K562 (cell line): ENCODE measurements around the gene PPP1R14B. TPM values are rescaled to one million over a fixed set of nuclear protein-coding genes. Genes with fewer than 3 reads are reported as not detected.
A peak's percentile ranks its signal among the peaks of the same experiment; 100 is the strongest.

Source experiments
- ATAC-seq: fragments of 200-7000 bp; cut with Tn5 transposase; 3 replicates; pipeline ENCODE4 v1.9.1; 2020; ENCODE audit warnings: moderate library complexity
- BruUV-seq: library from RNA; stranded (reverse); fragments of 400-500 nt; replicated peaks from 2 replicates; lab custom pipeline; 2021; lab: Mats Ljungman, UMichigan
- CTCF ChIA-PET: fragments of 300-600 bp; formaldehyde crosslinking; extraction: SDS; loops from one replicate; lab custom pipeline; 2021; ENCODE audit warnings: low intra/inter-chr PET ratio; lab: Yijun Ruan, JAX
- POLR2A ChIA-PET: fragments of 300-600, 350-650 bp; sonication (Branson Sonifier 250); formaldehyde crosslinking; extraction: SDS; loops from one replicate; lab custom pipeline; 2021; ENCODE audit warnings: antibody characterized with exemption, inconsistent platforms; lab: Yijun Ruan, JAX
- DNase-seq, 4 experiments: peaks; one replicate each; pipeline versions ENCODE4 v3.0.0 to v3.0.0-alpha.2; 2011 to 2018; ENCODE audit warnings: low spot score in 3 of 4, mixed read lengths in 3 of 4; ENCODE audit errors: extremely low read depth in 1 of 4
- FAIRE-seq: peaks from 2 replicates; lab custom pipeline; 2011; peaks lifted over from hg19 to GRCh38; lab: Jason Lieb, UNC
- H2AFZ ChIP-seq: 2 replicates; pipeline ENCODE4 v1.6.0; 2011; ENCODE audit warnings: low read depth, low read length, control low read depth, inconsistent platforms
- H3K27ac ChIP-seq: fragments of 200-600 bp; 3 replicates; pipeline ENCODE4 v1.8.0; 2011; ENCODE audit warnings: low read depth, mild to moderate bottlenecking, control low read depth, inconsistent platforms, low read length, moderate library complexity, mixed read lengths; ENCODE audit errors: extremely low read depth
- H3K27me3 ChIP-seq, 2 experiments: fragments of 300-600 bp in 1 of 2; 2 replicates in 1 of 2; 3 replicates in 1 of 2; pipeline versions ENCODE4 v1.6.0 to v1.8.0; 2011; ENCODE audit warnings: inconsistent platforms in 2 of 2, low read length in 2 of 2, mild to moderate bottlenecking in 1 of 2, mixed read lengths in 1 of 2, moderate library complexity in 1 of 2; ENCODE audit not compliant: control insufficient read depth in 2 of 2, insufficient read depth in 2 of 2
- H3K36me3 ChIP-seq: fragments of 300-600 bp; 3 replicates; pipeline ENCODE4 v1.8.0; 2011; ENCODE audit warnings: mild to moderate bottlenecking, low read length, inconsistent platforms; ENCODE audit not compliant: control insufficient read depth, insufficient read depth
- H3K4me1 ChIP-seq, 2 experiments: fragments of 200-600 bp in 1 of 2; replicated peaks in 1 of 2; 2 replicates in 1 of 2; 3 replicates in 1 of 2; pipeline versions ENCODE4 v1.5.1 to v1.8.0; 2011; ENCODE audit warnings: inconsistent platforms in 2 of 2, low read length in 2 of 2, mild to moderate bottlenecking in 1 of 2, mixed read lengths in 1 of 2, moderate library complexity in 1 of 2; ENCODE audit not compliant: control insufficient read depth in 2 of 2, insufficient read depth in 2 of 2
- H3K4me2 ChIP-seq: 2 replicates; pipeline ENCODE4 v1.6.1; 2011; ENCODE audit warnings: low read length, control low read depth, inconsistent platforms, mixed read lengths; ENCODE audit not compliant: insufficient read depth
- H3K4me3 ChIP-seq: fragments of 200-600 bp; sonication (generic), shearing (Covaris generic); 2 replicates; pipeline ENCODE4 v1.5.1; 2016; ENCODE audit warnings: control low read depth, inconsistent platforms
- H3K79me2 ChIP-seq: fragments of 200-600 bp; 3 replicates; pipeline ENCODE4 v1.8.0; 2011; ENCODE audit warnings: low read length, inconsistent platforms; ENCODE audit not compliant: control insufficient read depth, insufficient read depth
- H3K9ac ChIP-seq, 2 experiments: 2 replicates each; pipeline versions ENCODE4 v1.6.0 to v1.6.1; 2011; ENCODE audit warnings: low read depth in 2 of 2, low read length in 2 of 2, control low read depth in 1 of 2, inconsistent platforms in 1 of 2, mild to moderate bottlenecking in 1 of 2, mixed read lengths in 1 of 2; ENCODE audit not compliant: insufficient read depth in 1 of 2
- H3K9me1 ChIP-seq: one replicate; pipeline ENCODE4 v1.6.0; 2011; ENCODE audit warnings: inconsistent platforms, mild to moderate bottlenecking, low read length, moderate library complexity; ENCODE audit not compliant: control insufficient read depth, insufficient read depth
- H3K9me3 ChIP-seq: replicated peaks from 2 replicates; pipeline ENCODE4 v1.5.1; 2011; ENCODE audit warnings: low read depth, low read length, inconsistent platforms; ENCODE audit not compliant: control insufficient read depth, insufficient read depth
- H4K20me1 ChIP-seq: replicated peaks from 2 replicates; pipeline ENCODE4 v1.6.1; 2011; ENCODE audit warnings: low read length, inconsistent platforms, mixed read lengths; ENCODE audit not compliant: control insufficient read depth, insufficient read depth
- FOS ChIP-seq: IDR thresholded peaks from 3 replicates; pipeline ENCODE4 v1.6.1; 2011; ENCODE audit not compliant: insufficient read length; ENCODE audit errors: extremely low read depth
- MBD2 ChIP-seq: sonication (generic); IDR thresholded peaks from 2 replicates; pipeline ENCODE4 v1.6.1; 2016; ENCODE audit warnings: low read depth, borderline replicate concordance
- RBFOX2 ChIP-seq: fragments of 200-400 bp; formaldehyde crosslinking; IDR thresholded peaks from 2 replicates; pipeline ENCODE4 v1.6.1; 2017; ENCODE audit warnings: low read depth, mild to moderate bottlenecking, low read length, moderate library complexity
- RBM17 ChIP-seq: fragments of 200-400 bp; formaldehyde crosslinking; IDR thresholded peaks from 2 replicates; pipeline ENCODE4 v1.6.1; 2017; ENCODE audit warnings: low read depth, mild to moderate bottlenecking, low read length, borderline replicate concordance
- ZNF197 ChIP-seq: fragments of 200-800 bp; sonication (Bioruptor generic); IDR thresholded peaks from 2 replicates; pipeline ENCODE4 v1.6.1; 2016; ENCODE audit warnings: low read depth, missing genetic modification characterization, missing compliant biosample characterization
- ZNF212 ChIP-seq: fragments of 450-650 bp; formaldehyde crosslinking; IDR thresholded peaks from 2 replicates; pipeline ENCODE4 v1.4.0; 2020; ENCODE audit warnings: mild to moderate bottlenecking
- WGBS: fragments of 100-300 bp; shearing (Covaris generic); methylation state at CpG from one replicate; pipeline ENCODE4 v1.1.6; 2016; ENCODE audit warnings: low coverage, mixed read lengths; ENCODE audit not compliant: insufficient coverage; ENCODE audit errors: missing lambda C conversion rate; 5-methylcytosine and 5-hydroxymethylcytosine counted together
- in situ Hi-C: fragments of 300-500 bp; cut with MboI; formaldehyde crosslinking; loops from 4 replicates; pipeline ENCODE4 v1.15.0; 2018; ENCODE audit warnings: inconsistent platforms, mixed read lengths
- intact Hi-C: fragments of 100-400 bp; cut with micrococcal nuclease; formaldehyde crosslinking; loops from 2 replicates; pipeline ENCODE4 v1.14.2; 2022
- polyA plus RNA-seq, 8 experiments: library from polyadenylated mRNA; depleted of rRNA in 4 of 8; stranded (reverse) in 5 of 8; unstranded in 3 of 8; fragments of >200 nt; fragmentation: Nextera tagmentation in 2 of 8; fragmentation: Illumina TruSeq in 1 of 8; extraction: Ambion mirVana in 2 of 8; extraction: Trizol in 1 of 8; gene quantifications; 2 replicates each; pipeline versions ENCODE4 v1.2.1 to v1.2.3, GENCODE V29; 2011 to 2014; ENCODE audit warnings: inconsistent platforms in 1 of 8, missing spikeins in 1 of 8
- total RNA-seq, 7 experiments: library from RNA; depleted of rRNA in 6 of 7; stranded (reverse); fragments of >200 nt in 6 of 7; fragmentation: Illumina TruSeq in 2 of 7; extraction: Trizol in 2 of 7; gene quantifications; 2 replicates each; pipeline versions ENCODE4 v1.2.1 to v1.2.3, GENCODE V29; 2011 to 2021; ENCODE audit warnings: low replicate concordance in 1 of 7

The PPP1R14B gene
- total and polyA plus RNA-seq, 9 of the 15 experiments (the other 6 are each of a cell fraction or from before 2014, with no cell fraction given) = 7.7 to 566 (median 212) TPM

DNA sequence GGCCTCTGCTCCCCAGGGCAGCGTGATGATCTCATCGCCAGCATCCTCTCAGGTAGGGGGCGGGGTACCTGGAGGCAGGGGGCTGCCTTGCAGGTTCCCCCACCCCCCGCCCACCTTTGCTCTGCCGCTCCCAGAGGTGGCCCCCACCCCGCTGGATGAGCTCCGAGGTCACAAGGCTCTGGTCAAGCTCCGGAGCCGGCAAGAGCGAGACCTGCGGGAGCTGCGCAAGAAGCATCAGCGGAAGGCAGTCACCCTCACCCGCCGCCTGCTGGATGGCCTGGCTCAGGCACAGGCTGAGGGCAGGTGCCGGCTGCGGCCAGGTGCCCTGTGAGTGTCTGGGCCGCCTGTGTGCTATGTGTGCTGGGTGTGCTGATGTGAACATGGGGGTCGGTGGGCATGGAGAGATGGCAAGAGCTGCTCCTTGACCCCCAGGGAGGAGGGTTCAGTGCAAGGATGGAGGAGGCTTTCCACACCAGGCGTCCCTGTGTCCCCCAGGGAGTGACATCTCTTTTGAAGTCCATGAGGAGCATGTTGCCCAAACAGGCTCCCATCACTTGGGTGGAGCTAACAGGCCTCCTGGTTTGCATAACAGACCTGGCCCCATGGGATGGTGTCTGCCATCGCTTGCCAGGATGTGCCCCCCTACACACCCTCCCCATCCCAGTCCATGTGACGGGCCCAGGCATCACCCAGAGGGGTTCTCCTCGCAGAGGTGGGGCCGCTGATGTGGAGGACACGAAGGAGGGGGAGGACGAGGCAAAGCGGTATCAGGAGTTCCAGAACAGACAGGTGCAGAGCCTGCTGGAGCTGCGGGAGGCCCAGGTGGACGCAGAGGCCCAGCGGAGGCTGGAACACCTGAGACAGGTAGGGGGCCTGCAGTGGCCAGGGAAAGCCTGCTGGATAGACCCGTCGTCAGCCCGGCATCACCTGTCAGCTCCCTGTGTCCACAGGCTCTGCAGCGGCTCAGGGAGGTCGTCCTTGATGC, 18.7 kb upstream of the PPP1R14B start:
- Histone ChIP-seq H3K9ac (no peak overlapping the region), H3K27me3 (no peaks in the 10 kb centered on the region), H3K4me1 (peaks cover 15 to 57% of the 10 kb centered on the region in 2 experiments), H3K79me2 (peaks cover 15% of the 10 kb centered on the region; the same call in 2 of the 3 replicates), H3K9me3 (no peaks in the 10 kb centered on the region), H4K20me1 (no peaks in the 10 kb centered on the region), H3K4me2 (no peak overlapping the region), H2AFZ (no peak overlapping the region), H3K27ac (no peak overlapping the region), H3K9me1 (peaks cover 3% of the 10 kb centered on the region), H3K4me3 (no peak overlapping the region), H3K36me3 (peaks cover 71% of the 10 kb centered on the region)
- BruUV-seq = no TSS peak
- ATAC-seq (no peak), FAIRE-seq (no peak), DNase-seq (no peak)
- ChIA-PET CTCF (no interaction called here), POLR2A (interaction anchor here (0.6 to 1.7 kb wide), 5 partner anchors 10 to 59 kb away, joined by 3 to 7 read pairs (median 4); partner anchors contain the start of genes FERMT3 and PPP1R14B)
- 93% methylated on average over 22 of the region's 35 CpGs for WGBS
- intact Hi-C loops = no loop called here
- in situ Hi-C loops = no loop called here
- TF ChIP-seq RBM17 = no peak
- no peak for TF ChIP-seq MBD2
- TF ChIP-seq ZNF212 (CRISPR knock-in tag) = no peak
- TF ChIP-seq RBFOX2 = 0 out of 2 replicates have a peak, but pooled peaks have one; percentile 23
- no peak for TF ChIP-seq ZNF197 (CRISPR knock-in tag)
- no peak for TF ChIP-seq FOS
